Neuron (in vitro differentiated cells): Measurements from ENCODE around the gene NSD2.

ENCODE experiments used
- H2AFZ ChIP-seq: one replicate; pipeline ENCODE4 v1.6.1; 2013; ENCODE audit warnings: low read depth, mild to moderate bottlenecking, inconsistent platforms, low read length, moderate library complexity
- H3K27me3 ChIP-seq: one replicate; pipeline ENCODE4 v1.6.1; 2013; ENCODE audit warnings: low read length; ENCODE audit not compliant: insufficient read depth
- H3K36me3 ChIP-seq: one replicate; pipeline ENCODE4 v1.6.1; 2013; ENCODE audit warnings: low read length; ENCODE audit not compliant: insufficient read depth
- H3K4me1 ChIP-seq: one replicate; pipeline ENCODE4 v1.6.1; 2013; ENCODE audit warnings: low read length; ENCODE audit not compliant: insufficient read depth
- H3K4me3 ChIP-seq: 2 replicates; pipeline ENCODE4 v1.5.1; 2013; ENCODE audit warnings: mild to moderate bottlenecking, low read length, moderate library complexity
- H3K9me3 ChIP-seq: one replicate; pipeline ENCODE4 v1.6.1; 2013; ENCODE audit warnings: low read length

The NSD2 gene

DNA sequence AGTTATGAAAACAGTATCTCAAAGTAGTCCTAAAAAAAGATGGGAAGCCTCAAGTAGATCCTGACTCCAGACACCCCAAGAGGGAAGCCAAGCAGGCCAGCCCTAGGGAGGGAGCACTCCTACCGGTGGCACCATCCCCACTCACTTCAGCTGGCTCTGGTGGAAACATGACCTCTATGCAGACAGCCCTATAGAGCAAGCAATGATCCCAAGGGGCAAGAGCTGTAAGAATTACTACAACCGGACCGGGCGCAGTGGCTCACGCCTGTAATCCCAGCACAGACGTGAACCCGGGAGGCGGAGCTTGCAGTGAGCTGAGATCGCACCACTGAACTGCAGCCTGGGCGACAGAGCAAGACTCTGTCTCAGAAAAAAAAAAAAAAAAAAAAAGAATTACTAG, 20.9 kb upstream of the NSD2 start:
- no peak overlapping the region for H2AFZ ChIP-seq
- no peak overlapping the region for H3K4me3 ChIP-seq
- H3K9me3 ChIP-seq: no peaks in the 10 kb centered on the region
- peaks cover 16% of the 10 kb centered on the region for H3K4me1 ChIP-seq
- peaks cover 27% of the 10 kb centered on the region for H3K36me3 ChIP-seq
- H3K27me3 ChIP-seq: no peaks in the 10 kb centered on the region

DNA sequence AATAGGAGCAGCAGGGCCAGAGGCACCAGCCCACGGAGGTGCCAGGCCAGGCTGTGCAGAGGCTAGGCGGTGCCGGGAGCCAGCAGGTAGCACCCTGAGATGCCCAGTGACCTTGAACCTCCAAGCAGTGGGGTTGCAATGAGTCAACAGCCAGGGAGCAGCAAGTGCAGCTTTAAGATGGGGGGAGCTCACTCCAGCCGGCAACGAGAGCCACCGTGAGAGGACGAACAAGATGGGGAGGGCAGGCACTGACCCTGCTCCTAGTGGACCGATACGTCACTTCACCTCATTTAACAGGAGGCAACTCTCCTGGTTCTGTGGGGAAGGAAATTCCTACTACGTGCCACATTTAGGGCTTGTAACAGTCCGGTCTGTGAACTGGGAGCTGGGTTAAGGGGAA, 20.0 kb upstream of the NSD2 start:
- Histone ChIP-seq H3K27me3 (no peaks in the 10 kb centered on the region), H3K4me1 (peaks cover 17% of the 10 kb centered on the region), H3K9me3 (no peaks in the 10 kb centered on the region), H3K36me3 (peaks cover 25% of the 10 kb centered on the region), H3K4me3 (no peak overlapping the region), H2AFZ (no peak overlapping the region)

DNA sequence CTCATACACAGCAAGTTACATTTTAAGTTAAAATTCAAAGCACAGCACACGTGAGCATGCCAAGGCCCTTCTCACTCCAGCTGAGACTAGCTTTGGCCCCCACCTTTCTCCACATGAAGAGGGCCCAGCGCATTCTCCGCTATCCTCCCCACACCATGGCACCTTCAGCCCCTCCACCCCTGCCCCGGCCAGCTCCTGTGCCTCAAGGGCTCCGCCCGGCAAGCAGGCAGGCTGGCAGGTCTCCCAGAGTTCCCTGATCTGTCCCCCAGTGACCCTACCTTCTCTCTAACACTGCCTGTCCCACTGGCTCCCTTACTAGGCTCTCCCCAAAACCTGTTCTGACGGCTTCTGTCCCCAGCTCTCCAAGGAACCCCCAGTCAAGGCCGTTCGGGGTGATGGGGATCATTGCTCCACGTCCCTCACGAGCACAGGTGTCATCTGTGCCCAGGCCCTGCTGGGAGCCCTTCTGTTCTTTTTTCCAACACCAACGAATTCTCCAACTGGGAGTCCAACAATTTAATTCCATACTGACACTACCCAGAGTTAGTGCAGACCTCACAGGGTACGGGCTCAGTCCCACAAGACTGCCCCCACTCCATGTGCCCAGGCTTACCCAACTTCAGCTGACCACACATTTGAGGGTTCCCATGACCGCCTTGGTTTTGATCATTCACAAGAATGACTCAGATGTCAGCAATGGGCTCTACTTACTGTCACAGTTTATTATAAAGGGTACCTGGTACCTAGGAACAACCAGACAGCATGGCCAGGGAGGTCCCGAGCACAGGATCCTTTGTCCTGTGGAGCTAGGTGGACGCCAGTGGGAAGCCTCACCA, 19.4 kb upstream of the NSD2 start:
- Histone ChIP-seq H3K36me3 (peaks cover 20% of the 10 kb centered on the region), H3K4me3 (no peak overlapping the region), H3K9me3 (no peaks in the 10 kb centered on the region), H3K4me1 (peaks cover 19% of the 10 kb centered on the region), H3K27me3 (no peaks in the 10 kb centered on the region), H2AFZ (no peak overlapping the region)

DNA sequence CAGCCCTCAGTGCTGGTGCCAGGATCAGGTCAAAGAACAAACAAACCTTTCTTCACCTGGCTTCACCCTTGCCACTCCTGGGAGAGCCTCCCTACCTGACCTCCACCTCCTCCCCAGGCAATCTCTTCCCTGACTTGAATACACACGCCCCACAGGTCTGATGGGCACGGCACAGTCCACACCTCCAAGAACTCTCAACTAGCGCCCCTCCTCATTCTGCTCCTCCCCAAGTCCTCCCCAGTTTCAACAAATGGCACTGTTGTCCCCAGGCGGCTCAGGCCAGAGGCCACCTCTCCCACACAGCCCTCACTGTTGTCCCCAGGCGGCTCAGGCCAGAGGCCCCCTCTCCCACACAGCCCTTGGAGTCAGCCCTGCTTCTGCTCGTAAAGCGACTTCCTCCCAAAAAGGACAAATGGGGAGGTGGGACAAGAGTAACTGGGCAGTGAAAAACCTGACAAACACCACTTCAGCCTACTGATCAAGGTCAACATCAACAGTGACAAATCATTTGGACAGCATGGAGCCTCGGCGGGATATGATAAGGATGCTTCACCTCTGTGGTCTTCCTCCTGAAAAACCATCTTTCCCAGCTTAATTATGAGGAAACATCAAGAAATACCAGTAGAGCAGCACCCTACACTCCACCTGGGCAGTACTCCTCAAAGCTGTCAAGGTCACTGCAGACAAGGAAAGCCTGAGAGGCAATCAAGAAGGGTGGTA, 18.1 kb upstream of the NSD2 start:
- peaks cover 31% of the 10 kb centered on the region for H3K4me1 ChIP-seq

DNA sequence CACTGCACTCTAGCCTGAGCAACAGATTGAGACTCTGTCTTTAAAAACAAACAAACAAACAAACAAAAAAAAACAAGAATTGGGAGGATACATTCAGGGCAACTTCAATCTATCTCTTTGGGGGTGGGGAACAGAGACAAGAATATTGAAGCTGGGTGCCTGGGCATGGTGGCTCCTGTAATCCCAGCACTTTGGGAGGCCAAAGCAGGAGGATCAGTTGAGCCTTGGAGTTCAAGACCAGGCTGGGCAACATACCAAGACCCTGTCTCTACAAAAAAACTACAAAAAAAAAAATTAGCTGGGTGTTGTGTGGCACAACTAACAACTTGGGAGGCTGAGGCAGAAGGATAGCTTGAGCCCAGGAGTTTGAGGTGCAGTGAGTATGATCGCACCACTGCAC, 16.4 kb upstream of the NSD2 start:
- H3K36me3 ChIP-seq: peaks cover 11% of the 10 kb centered on the region
- H3K4me1 ChIP-seq: peaks cover 37% of the 10 kb centered on the region
- no peaks in the 10 kb centered on the region for H3K9me3 ChIP-seq
- H2AFZ ChIP-seq: no peak overlapping the region
- no peaks in the 10 kb centered on the region for H3K27me3 ChIP-seq
- H3K4me3 ChIP-seq: peak overlapping the region; percentile 76

More for the DNA sequence above, 18.1 kb upstream of the NSD2 start:
- no peaks in the 10 kb centered on the region for H3K9me3 ChIP-seq
- H3K4me3 ChIP-seq: no peak overlapping the region
- no peak overlapping the region for H2AFZ ChIP-seq
- peaks cover 14% of the 10 kb centered on the region for H3K36me3 ChIP-seq
- H3K27me3 ChIP-seq: no peaks in the 10 kb centered on the region

DNA sequence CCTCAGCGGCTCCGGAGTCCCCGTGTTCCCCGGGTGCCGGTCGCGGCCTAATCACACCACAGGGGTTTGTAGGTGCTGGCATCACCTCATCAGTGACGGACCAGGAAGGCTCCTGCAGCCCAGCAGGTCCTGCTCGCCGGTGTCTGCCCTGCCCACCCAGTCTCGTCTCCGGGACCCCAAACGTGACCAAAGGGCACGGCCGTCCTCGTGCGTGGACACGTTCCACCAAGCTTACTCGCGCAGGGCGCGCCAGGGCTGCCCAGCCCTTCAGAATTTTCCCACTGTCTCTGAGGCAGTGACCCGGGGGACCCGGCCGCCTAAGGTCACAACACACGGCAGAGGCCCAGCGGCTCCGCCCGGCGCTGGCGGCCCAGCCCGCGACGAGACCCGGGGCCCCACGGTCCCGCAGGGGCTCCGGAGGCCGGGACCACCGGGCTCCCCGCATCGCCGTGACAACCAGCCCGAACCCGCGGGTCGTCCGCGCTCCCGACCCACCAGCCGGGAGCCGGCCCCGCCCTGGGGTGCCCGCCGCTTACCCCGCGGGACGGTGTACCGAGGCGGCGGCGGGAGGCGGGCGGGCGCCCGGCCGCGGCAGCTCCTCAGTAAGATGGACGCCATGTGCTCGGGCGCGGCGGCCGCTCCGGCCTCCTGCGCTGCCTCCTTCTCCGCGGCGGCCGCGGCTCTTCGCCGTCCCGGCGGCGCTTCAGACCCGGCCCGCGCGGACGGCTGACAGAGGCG, 15.7 kb upstream of the NSD2 start:
- peaks cover 11% of the 10 kb centered on the region for H3K36me3 ChIP-seq
- H3K4me3 ChIP-seq: peak overlapping the region; percentile 76
- no peaks in the 10 kb centered on the region for H3K27me3 ChIP-seq
- H3K9me3 ChIP-seq: no peaks in the 10 kb centered on the region
- H2AFZ ChIP-seq: peak overlapping the region; percentile 49
- peaks cover 37% of the 10 kb centered on the region for H3K4me1 ChIP-seq

DNA sequence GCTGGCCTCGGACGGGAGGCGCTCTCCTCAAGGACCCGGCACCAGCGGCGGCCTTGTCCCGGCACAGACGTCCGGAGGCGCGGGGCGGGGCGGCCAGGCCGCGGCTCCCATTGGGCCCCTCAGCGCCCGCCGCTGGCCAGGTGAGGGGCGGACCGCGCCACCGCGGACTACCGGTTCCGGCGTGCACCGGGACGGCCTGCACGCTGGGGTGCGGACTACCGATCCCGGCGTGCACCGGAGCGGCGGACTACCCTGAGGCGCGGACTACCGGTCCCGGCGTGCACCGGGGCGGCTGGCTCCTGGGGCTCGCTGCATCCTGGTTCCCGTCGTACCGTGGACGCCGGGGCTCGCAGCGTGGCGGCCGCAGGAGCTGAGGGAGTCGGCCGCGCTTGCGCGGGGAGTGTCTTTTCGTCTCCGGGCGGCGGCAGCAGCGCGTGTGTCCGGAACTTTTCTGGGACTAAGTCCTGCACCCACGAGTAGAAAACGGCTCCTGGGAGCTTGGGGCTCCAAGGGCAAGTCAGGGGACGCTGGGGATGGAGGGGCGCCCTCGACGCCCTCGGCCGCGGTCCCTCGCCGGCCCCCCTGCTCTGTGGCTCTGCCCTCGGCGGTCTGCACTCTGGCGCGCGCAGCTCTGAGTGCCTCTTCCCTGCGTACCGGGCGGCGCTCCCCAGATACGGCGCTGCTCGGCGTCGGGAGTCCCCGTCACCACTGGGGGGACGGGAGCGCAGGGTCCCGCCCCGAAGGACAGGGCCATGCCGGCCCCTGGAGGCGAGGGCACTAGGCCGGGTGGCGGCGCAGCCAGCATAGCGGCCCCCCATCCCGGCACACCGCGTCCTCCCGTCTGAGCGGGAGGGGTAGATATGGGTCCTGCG, 14.9 kb upstream of the NSD2 start, which contains the start of gene LETM1:
Gene LETM1 (minus strand): TSS at position 86 of the 872 bp plus-strand sequence. CDS start 206 bp downstream, outside the sequence.
- H3K4me3 ChIP-seq: peak within 1 kb of the TSS; percentile 76
- peaks cover 37% of the 10 kb centered on the region for H3K4me1 ChIP-seq
- H3K27me3 ChIP-seq: no peaks in the 10 kb centered on the region
- peak within 1 kb of the TSS; percentile 54 for H2AFZ ChIP-seq
- no peaks in the 10 kb centered on the region for H3K9me3 ChIP-seq
- peaks cover 11% of the 10 kb centered on the region for H3K36me3 ChIP-seq

DNA sequence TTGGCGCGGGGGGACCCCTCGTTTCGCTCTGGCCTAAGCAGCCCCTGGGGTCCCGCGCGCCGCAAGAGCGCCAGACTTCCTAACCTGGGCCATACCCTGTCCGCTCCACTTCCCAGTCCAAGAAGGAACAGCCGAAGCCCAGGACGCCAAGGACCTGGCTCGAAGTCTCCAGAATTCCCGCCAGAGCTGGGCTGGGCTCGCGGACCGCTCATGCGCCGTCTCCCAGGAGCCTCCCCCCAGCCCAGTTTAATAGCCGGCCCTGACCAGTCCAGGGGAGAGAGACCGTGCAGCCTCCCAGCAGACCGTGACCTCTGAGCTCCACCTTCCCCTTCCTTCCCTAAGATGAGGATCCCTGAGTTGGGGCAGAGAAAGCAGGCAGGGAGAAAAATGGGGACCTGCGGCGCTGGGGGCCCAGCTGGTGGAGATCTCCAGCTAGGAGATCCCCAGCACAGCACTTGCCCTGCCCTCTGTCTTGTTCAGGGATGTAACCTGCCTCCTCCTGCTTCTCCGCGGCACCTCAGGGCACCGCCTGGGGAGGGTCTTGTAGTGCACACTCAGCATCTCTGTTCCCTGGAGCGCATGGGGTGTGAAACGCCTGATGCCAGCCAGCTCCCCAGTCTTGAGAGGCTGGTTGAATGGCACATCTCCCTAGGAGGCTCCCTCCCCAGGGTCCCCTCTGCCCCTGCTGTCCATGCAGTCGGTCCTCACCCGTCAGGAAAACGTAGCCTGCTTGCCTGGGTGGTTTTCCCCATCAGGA, 14.1 kb upstream of the NSD2 start:
- H3K27me3 ChIP-seq: no peaks in the 10 kb centered on the region

DNA sequence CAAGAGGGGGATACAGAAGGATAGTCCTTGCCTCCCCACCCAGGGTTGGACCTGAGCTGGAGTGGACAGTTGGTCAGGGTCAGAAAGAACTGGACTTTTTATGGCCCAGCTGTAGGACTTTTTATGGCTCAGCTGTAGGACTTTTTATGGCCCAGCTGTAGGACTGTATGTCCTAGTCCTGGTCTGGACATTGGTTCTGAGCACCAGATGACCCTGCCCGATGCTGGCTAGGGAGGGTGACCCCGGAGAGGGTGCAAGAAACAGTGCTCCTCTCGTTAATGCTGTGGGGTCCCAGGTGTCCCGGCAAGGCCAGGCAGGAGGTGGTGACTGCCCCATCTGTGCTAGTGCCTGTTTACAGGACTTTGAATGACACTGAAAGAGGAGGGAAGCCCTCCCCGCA, 13.3 kb upstream of the NSD2 start:
- no peak overlapping the region for H2AFZ ChIP-seq
- no peak overlapping the region for H3K4me3 ChIP-seq
- peaks cover 7% of the 10 kb centered on the region for H3K36me3 ChIP-seq
- H3K9me3 ChIP-seq: no peaks in the 10 kb centered on the region
- H3K4me1 ChIP-seq: peaks cover 45% of the 10 kb centered on the region
- H3K27me3 ChIP-seq: no peaks in the 10 kb centered on the region

More for the DNA sequence above, 14.1 kb upstream of the NSD2 start:
- H3K4me3 ChIP-seq: peak overlapping the region; percentile 76
- H3K9me3 ChIP-seq: no peaks in the 10 kb centered on the region
- H2AFZ ChIP-seq: peak overlapping the region; percentile 54
- H3K36me3 ChIP-seq: peaks cover 7% of the 10 kb centered on the region
- peaks cover 39% of the 10 kb centered on the region for H3K4me1 ChIP-seq

DNA sequence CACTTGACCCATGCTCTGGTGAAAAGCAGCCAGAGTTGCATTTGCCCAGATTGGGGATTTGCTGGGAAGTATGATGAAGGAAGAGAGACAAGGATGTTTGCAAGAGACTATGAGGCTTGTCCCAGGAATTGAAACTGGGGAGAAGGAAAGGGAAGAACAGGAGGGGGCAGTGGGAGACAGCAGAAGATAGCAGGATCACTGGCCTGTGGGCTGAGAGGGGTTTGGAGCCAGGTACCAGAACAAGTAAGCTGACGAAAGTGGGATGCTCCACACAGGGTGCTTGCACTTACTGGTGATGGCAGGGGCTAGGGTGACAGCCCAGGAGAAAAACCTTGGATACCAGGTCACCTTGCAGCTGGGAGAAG, 11.8 kb upstream of the NSD2 start:
- Histone ChIP-seq H2AFZ (no peak overlapping the region), H3K4me3 (no peak overlapping the region), H3K27me3 (no peaks in the 10 kb centered on the region), H3K36me3 (no peaks in the 10 kb centered on the region), H3K4me1 (peaks cover 54% of the 10 kb centered on the region), H3K9me3 (no peaks in the 10 kb centered on the region)

DNA sequence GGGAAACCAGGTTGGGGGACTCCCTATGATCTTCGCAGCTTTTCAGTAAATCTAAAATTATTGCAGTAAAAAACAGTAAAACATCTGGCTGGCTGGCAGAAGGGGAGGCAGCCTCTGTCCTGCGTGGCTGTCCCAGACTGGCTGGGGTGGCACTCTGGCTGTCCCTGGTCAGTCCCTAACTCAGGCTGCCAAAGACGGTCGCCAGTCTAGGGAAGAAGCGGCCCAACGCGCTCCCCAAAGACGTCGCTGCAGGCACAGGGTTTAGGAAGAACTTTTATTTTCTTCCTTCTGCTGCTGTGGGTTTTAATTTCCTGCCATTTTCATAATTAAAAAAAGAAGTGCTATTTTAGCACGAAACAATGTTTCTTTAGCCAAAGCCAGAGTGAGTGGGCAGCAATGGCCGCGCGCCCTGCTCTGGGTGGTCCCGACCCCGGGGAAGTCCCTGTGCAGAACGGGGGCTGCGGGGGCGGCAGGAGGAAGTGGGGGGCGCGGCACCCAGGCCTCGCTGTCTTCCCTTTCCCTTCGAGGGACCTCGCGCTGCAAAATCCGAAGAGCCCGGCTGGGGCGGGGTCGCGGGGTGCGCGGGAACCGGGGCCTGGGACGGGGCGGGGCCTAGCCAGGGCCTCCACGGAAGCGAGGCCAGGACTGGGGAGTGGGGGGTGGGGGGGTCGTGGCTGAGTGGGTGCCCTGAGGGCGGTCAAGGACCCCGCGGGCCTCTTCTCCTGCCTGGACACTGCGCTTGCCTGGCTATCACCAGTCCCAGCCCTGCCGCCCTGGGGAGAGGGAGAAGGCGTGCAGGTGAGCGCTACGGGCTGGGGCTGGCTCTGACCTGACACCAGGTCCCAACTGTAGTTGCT, 8.9 kb upstream of the NSD2 start:
- Histone ChIP-seq H3K36me3 (no peaks in the 10 kb centered on the region), H3K4me1 (peaks cover 66% of the 10 kb centered on the region), H3K4me3 (no peak overlapping the region), H3K9me3 (no peaks in the 10 kb centered on the region), H3K27me3 (no peaks in the 10 kb centered on the region), H2AFZ (no peak overlapping the region)
